Naive thymus-derived CD4-positive, alpha-beta T cell (primary cell): Measurements from ENCODE around the gene KRTAP1-5. TPM values are rescaled to one million over a fixed set of nuclear protein-coding genes. Genes with fewer than 3 reads are reported as not detected.

Source experiments
- ATAC-seq: fragments of 150-1000 bp; cut with Tn5 transposase; 2 replicates; pipeline ENCODE4 v1.10.0; 2021; ENCODE audit warnings: mild to moderate bottlenecking, moderate library complexity
- CTCF ChIA-PET: fragments of 350-600 bp; sonication (Branson Sonifier 250); formaldehyde crosslinking; loops from one replicate; lab custom pipeline; 2021; ENCODE audit warnings: antibody characterized with exemption; lab: Charles Lee
- POLR2A ChIA-PET: fragments of 350-600 bp; sonication (Branson Sonifier 250); formaldehyde crosslinking; loops from one replicate; lab custom pipeline; 2021; ENCODE audit warnings: antibody characterized with exemption, inconsistent platforms; lab: Charles Lee
- DNase-seq, 9 donors: peaks; one replicate each; pipeline versions ENCODE4 v3.0.0 to v3.0.0-alpha.2; 2020 to 2022; ENCODE audit warnings: mixed read lengths in 1 of 9
- H3K27ac ChIP-seq: one replicate; pipeline ENCODE4 v1.7.0; 2013; ENCODE audit warnings: mild to moderate bottlenecking, low read depth, low read length, moderate library complexity
- H3K27me3 ChIP-seq, 2 donors: one replicate each; pipeline ENCODE4 v1.7.0; 2013; ENCODE audit warnings: low read length in 2 of 2, mild to moderate bottlenecking in 2 of 2, moderate library complexity in 2 of 2; ENCODE audit not compliant: control insufficient read depth in 2 of 2, insufficient read depth in 2 of 2
- H3K36me3 ChIP-seq, 3 experiments: 1 replicate in 2 of 3; 2 replicates in 1 of 3; pipeline ENCODE4 v1.7.0; 2013; ENCODE audit warnings: low read length in 3 of 3, mild to moderate bottlenecking in 3 of 3, moderate library complexity in 1 of 3; ENCODE audit not compliant: insufficient read depth in 3 of 3, control insufficient read depth in 2 of 3
- H3K4me1 ChIP-seq, 2 donors: one replicate each; pipeline ENCODE4 v1.7.0; 2013; ENCODE audit warnings: low read length in 2 of 2, mild to moderate bottlenecking in 2 of 2, moderate library complexity in 1 of 2; ENCODE audit not compliant: control insufficient read depth in 2 of 2, insufficient read depth in 2 of 2
- H3K4me3 ChIP-seq: 2 replicates; pipeline ENCODE4 v1.7.0; 2013; ENCODE audit warnings: mild to moderate bottlenecking, low read length
- H3K9me3 ChIP-seq, 3 experiments: 1 replicate in 2 of 3; 2 replicates in 1 of 3; pipeline ENCODE4 v1.7.0; 2013; ENCODE audit warnings: low read length in 3 of 3; ENCODE audit not compliant: control insufficient read depth in 2 of 3
- H3K27ac Mint-ChIP-seq, 9 donors: one replicate each; pipeline ENCODE4 v1.8.0; 2020 to 2022; ENCODE audit warnings: mixed read lengths in 9 of 9, mild to moderate bottlenecking in 8 of 9, moderate library complexity in 5 of 9, inconsistent platforms in 2 of 9
- H3K27me3 Mint-ChIP-seq, 5 donors: one replicate each; pipeline ENCODE4 v1.8.0; 2021 to 2022; ENCODE audit warnings: mixed read lengths in 5 of 5, mild to moderate bottlenecking in 1 of 5
- H3K36me3 Mint-ChIP-seq, 5 donors: one replicate each; pipeline ENCODE4 v1.8.0; 2020 to 2022; ENCODE audit warnings: mixed read lengths in 5 of 5, mild to moderate bottlenecking in 3 of 5, inconsistent platforms in 1 of 5
- H3K4me1 Mint-ChIP-seq, 7 donors: one replicate each; pipeline ENCODE4 v1.8.0; 2020 to 2022; ENCODE audit warnings: mixed read lengths in 7 of 7, mild to moderate bottlenecking in 3 of 7, inconsistent platforms in 1 of 7
- H3K4me3 Mint-ChIP-seq, 10 donors: one replicate each; pipeline ENCODE4 v1.8.0; 2020 to 2022; ENCODE audit warnings: mild to moderate bottlenecking in 10 of 10, mixed read lengths in 10 of 10, moderate library complexity in 6 of 10, inconsistent platforms in 2 of 10
- H3K9me3 Mint-ChIP-seq, 11 donors: one replicate each; pipeline ENCODE4 v1.8.0; 2020 to 2022; ENCODE audit warnings: mixed read lengths in 11 of 11, mild to moderate bottlenecking in 4 of 11, inconsistent platforms in 1 of 11, moderate library complexity in 1 of 11
- intact Hi-C, 2 donors: fragments of 100-400 bp; cut with micrococcal nuclease; formaldehyde crosslinking; loops; one replicate each; pipeline ENCODE4 v1.15.1; 2023
- polyA plus RNA-seq, 2 donors: library from polyadenylated mRNA; unstranded; fragments of 300-500 nt; fragmentation: Illumina TruSeq; gene quantifications; one replicate each; pipeline ENCODE4 v1.2.3, GENCODE V29; 2021
- total RNA-seq, 6 experiments: library from RNA in 5 of 6; stranded (reverse) in 5 of 6; gene quantifications; 1 replicate in 5 of 6; 2 replicates in 1 of 6; pipeline ENCODE4 v1.2.3 and lab custom pipeline; 2021 to 2026

KRTAP1-5 gene
- not detected for total RNA-seq
- not detected for polyA plus RNA-seq
- total RNA-seq (lab: John Stamatoyannopoulos, UW), result not detected

GRCh38 chr17:41026715-41027471, at the start of gene KRTAP1-5:
TSS of gene KRTAP1-5 (minus strand) at chr17:41027208. CDS start at chr17:41027155, 53 bp downstream.
- H3K4me1 Mint-ChIP-seq, result no peaks in the 10 kb centered on the region
- Histone ChIP-seq H3K9me3 (no peaks in the 10 kb centered on the region), H3K36me3 (no peaks in the 10 kb centered on the region), H3K4me1 (no peaks in the 10 kb centered on the region), H3K27me3 (no peaks in the 10 kb centered on the region), H3K4me3 (no peak within 1 kb of the TSS), H3K27ac (no peak within 1 kb of the TSS)
- H3K27me3 Mint-ChIP-seq, result peaks cover 16 to 30% (median 23%) of the 10 kb centered on the region in 5 donors
- H3K4me3 Mint-ChIP-seq, result no peak within 1 kb of the TSS
- ChIA-PET CTCF (interaction anchor here (0.9 kb wide), 1 partner anchor 13 kb away, joined by 3 read pairs; no protein-coding TSS in a partner anchor), POLR2A (no interaction called here)
- DNase-seq (no peak), ATAC-seq (no peak)
- intact Hi-C loops, result no loop called here
- H3K27ac Mint-ChIP-seq, result no peak within 1 kb of the TSS
- H3K36me3 Mint-ChIP-seq, result peaks cover 0 to 4% (median 0%) of the 10 kb centered on the region in 5 donors
- peaks cover 0 to 5% (median 0%) of the 10 kb centered on the region in 11 donors for H3K9me3 Mint-ChIP-seq

- DNase-seq, result no peak
- H3K4me3 ChIP-seq, result no peak overlapping the region
- intact Hi-C loops, result no loop called here
- H3K27ac Mint-ChIP-seq, result peak overlapping the region in 1 of 9 donors; percentile 59
- H3K36me3 Mint-ChIP-seq, result peaks cover 0 to 3% (median 0%) of the 10 kb centered on the region in 5 donors
- no peak overlapping the region for H3K4me3 Mint-ChIP-seq
- peaks cover 19 to 27% (median 22%) of the 10 kb centered on the region in 5 donors for H3K27me3 Mint-ChIP-seq
- H3K27me3 ChIP-seq, result peaks cover 0 to 5% of the 10 kb centered on the region in 2 donors
- ChIA-PET CTCF (no interaction called here), POLR2A (no interaction called here)
- H3K27ac ChIP-seq, result no peak overlapping the region
- peaks cover 0 to 3% (median 0%) of the 10 kb centered on the region in 11 donors for H3K9me3 Mint-ChIP-seq
- H3K36me3 ChIP-seq, result no peaks in the 10 kb centered on the region
- peaks cover 0 to 16% (median 0%) of the 10 kb centered on the region in 7 donors for H3K4me1 Mint-ChIP-seq
- no peaks in the 10 kb centered on the region for H3K9me3 ChIP-seq
- H3K4me1 ChIP-seq, result no peaks in the 10 kb centered on the region
- ATAC-seq, result no peak
Observed at GRCh38 chr17:41076788-41077187, 49.8 kb upstream of the KRTAP1-5 start.

GRCh38 chr17:41073676-41074075, 46.7 kb upstream of the KRTAP1-5 start:
- Mint-ChIP-seq H3K36me3 (peaks cover 0 to 3% (median 0%) of the 10 kb centered on the region in 5 donors), H3K9me3 (peaks cover 0 to 3% (median 0%) of the 10 kb centered on the region in 11 donors), H3K4me1 (peaks cover 0 to 16% (median 0%) of the 10 kb centered on the region in 7 donors), H3K27me3 (peaks cover 19 to 27% (median 22%) of the 10 kb centered on the region in 5 donors), H3K4me3 (no peak overlapping the region), H3K27ac (no peak overlapping the region)
- ChIA-PET CTCF (interaction anchor here (0.6 kb wide), 1 partner anchor 741 kb away, joined by 3 read pairs; no protein-coding TSS in a partner anchor), POLR2A (no interaction called here)
- no peaks in the 10 kb centered on the region for H3K9me3 ChIP-seq
- no peak overlapping the region for H3K27ac ChIP-seq
- no peaks in the 10 kb centered on the region for H3K4me1 ChIP-seq
- H3K4me3 ChIP-seq, result no peak overlapping the region
- DNase-seq, result no peak
- peaks cover 0 to 5% of the 10 kb centered on the region in 2 donors for H3K27me3 ChIP-seq
- intact Hi-C loops, result no loop called here
- H3K36me3 ChIP-seq, result no peaks in the 10 kb centered on the region
- ATAC-seq, result no peak

- no peaks in the 10 kb centered on the region for H3K4me1 ChIP-seq
- Mint-ChIP-seq H3K4me1 (peaks cover 0 to 16% (median 0%) of the 10 kb centered on the region in 7 donors), H3K4me3 (no peak overlapping the region), H3K36me3 (peaks cover 0 to 3% (median 0%) of the 10 kb centered on the region in 5 donors), H3K9me3 (peaks cover 0 to 2% (median 0%) of the 10 kb centered on the region in 11 donors), H3K27me3 (peaks cover 19 to 22% (median 20%) of the 10 kb centered on the region in 5 donors), H3K27ac (peak overlapping the region in 1 of 9 donors; percentile 51)
- peaks cover 0 to 5% of the 10 kb centered on the region in 2 donors for H3K27me3 ChIP-seq
- no peak overlapping the region for H3K4me3 ChIP-seq
- POLR2A ChIA-PET, result no interaction called here
- H3K9me3 ChIP-seq, result no peaks in the 10 kb centered on the region
- DNase-seq, result no peak
- no peak for ATAC-seq
- H3K36me3 ChIP-seq, result no peaks in the 10 kb centered on the region
- H3K27ac ChIP-seq, result no peak overlapping the region
- CTCF ChIA-PET, result no interaction called here
- intact Hi-C loops, result no loop called here
Observed at GRCh38 chr17:41071606-41072360, 44.8 kb upstream of the KRTAP1-5 start.

GRCh38 chr17:41069031-41069430, 42.0 kb upstream of the KRTAP1-5 start:
- Histone ChIP-seq H3K27ac (no peak overlapping the region), H3K4me1 (no peaks in the 10 kb centered on the region), H3K4me3 (no peak overlapping the region), H3K27me3 (no peaks in the 10 kb centered on the region), H3K36me3 (no peaks in the 10 kb centered on the region), H3K9me3 (no peaks in the 10 kb centered on the region)
- Mint-ChIP-seq H3K4me3 (no peak overlapping the region), H3K36me3 (peaks cover 0 to 3% (median 0%) of the 10 kb centered on the region in 5 donors), H3K27ac (peak overlapping the region in 1 of 9 donors; percentile 60), H3K9me3 (no peaks in the 10 kb centered on the region), H3K4me1 (peaks cover 0 to 6% (median 0%) of the 10 kb centered on the region in 7 donors), H3K27me3 (peaks cover 0 to 7% (median 0%) of the 10 kb centered on the region in 5 donors)
- no peak for DNase-seq
- intact Hi-C loops, result no loop called here
- CTCF ChIA-PET, result no interaction called here
- no peak for ATAC-seq
- POLR2A ChIA-PET, result no interaction called here

GRCh38 chr17:41067281-41067680, 40.3 kb upstream of the KRTAP1-5 start:
- ATAC-seq, result no peak
- H3K27me3 Mint-ChIP-seq, result peaks cover 0 to 17% (median 0%) of the 10 kb centered on the region in 5 donors
- DNase-seq, result no peak
- H3K4me1 ChIP-seq, result no peaks in the 10 kb centered on the region
- no peaks in the 10 kb centered on the region for H3K9me3 Mint-ChIP-seq
- H3K27me3 ChIP-seq, result no peaks in the 10 kb centered on the region
- no peaks in the 10 kb centered on the region for H3K36me3 ChIP-seq
- no peak overlapping the region for H3K27ac Mint-ChIP-seq
- H3K36me3 Mint-ChIP-seq, result peaks cover 0 to 2% (median 0%) of the 10 kb centered on the region in 5 donors
- no peak overlapping the region for H3K4me3 Mint-ChIP-seq
- no peak overlapping the region for H3K27ac ChIP-seq
- intact Hi-C loops, result no loop called here
- peaks cover 0 to 4% (median 0%) of the 10 kb centered on the region in 7 donors for H3K4me1 Mint-ChIP-seq
- H3K9me3 ChIP-seq, result no peaks in the 10 kb centered on the region
- CTCF ChIA-PET, result no interaction called here
- no peak overlapping the region for H3K4me3 ChIP-seq
- POLR2A ChIA-PET, result no interaction called here
